Progenitor cell of endocrine pancreas (in vitro differentiated cells): ENCODE results near the gene SBK2. TPM values are rescaled to one million over a fixed set of nuclear protein-coding genes. Genes with fewer than 3 reads are reported as not detected.

Experiments used
- DNase-seq: peaks from one replicate; pipeline ENCODE4 v3.0.0; 2021; ENCODE audit warnings: low spot score; ENCODE audit not compliant: unreplicated experiment
- H3K27ac Mint-ChIP-seq: 2 replicates; pipeline ENCODE4 v1.8.0; 2021; ENCODE audit warnings: mild to moderate bottlenecking, moderate library complexity, mixed read lengths
- H3K27me3 Mint-ChIP-seq: 2 replicates; pipeline ENCODE4 v1.8.0; 2021; ENCODE audit warnings: mixed read lengths
- H3K36me3 Mint-ChIP-seq: 2 replicates; pipeline ENCODE4 v1.8.0; 2022; ENCODE audit warnings: mixed read lengths; ENCODE audit not compliant: insufficient read depth
- H3K4me1 Mint-ChIP-seq: 2 replicates; pipeline ENCODE4 v1.8.0; 2021; ENCODE audit warnings: low read depth, mixed read lengths
- H3K4me3 Mint-ChIP-seq: 2 replicates; pipeline ENCODE4 v1.8.0; 2021; ENCODE audit warnings: low read depth, mild to moderate bottlenecking, moderate library complexity, mixed read lengths
- H3K9me3 Mint-ChIP-seq: 2 replicates; pipeline ENCODE4 v1.8.0; 2021; ENCODE audit warnings: low read depth, mixed read lengths
- total RNA-seq: library from RNA; stranded (reverse); gene quantifications from 2 replicates; pipeline ENCODE4 v1.2.1, GENCODE V29; 2021
- TF ChIP-seq, protein P1 (sequence below): fragments of 200-600 bp; sonication (generic); IDR thresholded peaks from one replicate; pipeline ENCODE4 v1.5.0; 2021; ENCODE audit warnings: antibody characterized with exemption, mild to moderate bottlenecking; ENCODE audit not compliant: unreplicated experiment

SBK2 gene
- total RNA-seq, 1 donor from 2014 or later = 2.3 TPM

DNA sequence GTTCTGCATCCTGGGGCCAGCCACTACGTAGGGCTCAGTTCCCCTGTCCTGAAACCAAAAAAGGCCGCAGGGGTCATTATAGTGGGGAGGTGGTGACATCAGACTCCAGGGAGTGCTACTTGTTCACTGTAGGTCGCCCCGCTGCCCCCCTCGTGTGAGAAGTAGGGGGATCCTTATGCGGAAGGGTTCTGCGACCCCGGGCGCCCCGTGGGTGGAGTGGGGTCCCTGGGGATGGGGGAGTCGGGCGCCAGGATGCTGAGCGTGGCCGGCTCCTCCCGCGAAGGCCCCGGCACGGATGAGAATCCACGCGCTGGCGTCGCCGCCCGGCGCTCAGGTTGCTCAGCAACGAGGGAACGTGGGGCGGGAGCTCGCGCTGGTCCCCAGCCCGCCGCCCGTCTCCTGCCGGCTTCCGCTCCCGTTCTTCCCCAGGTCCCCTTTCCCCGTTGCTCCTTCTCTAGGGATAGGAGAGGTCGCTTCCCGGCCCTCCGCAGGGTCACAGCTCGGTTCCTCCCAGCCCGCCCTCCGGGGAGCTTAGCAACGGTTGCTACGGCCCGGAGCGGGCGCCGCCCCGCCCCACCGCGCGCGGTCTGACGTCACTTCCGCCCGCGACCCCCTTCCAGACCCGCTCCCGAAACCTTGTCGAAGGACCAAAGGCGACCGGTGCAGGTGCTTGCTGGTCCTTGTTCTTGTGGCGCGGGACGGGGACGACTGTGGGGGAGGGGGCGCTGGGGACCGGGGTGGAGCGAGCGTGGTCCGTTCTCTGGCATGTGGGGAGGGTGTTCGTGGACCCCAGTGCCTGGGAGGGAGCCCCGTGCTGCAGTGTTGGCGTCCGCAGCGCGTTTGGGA lies 52.1 kb downstream of the SBK2 start, which contains the start of gene NAT14:
TSS of gene NAT14 (plus strand) at position 596 of the 846 bp plus-strand sequence. CDS start 521 bp downstream, outside the sequence.
- H3K36me3 Mint-ChIP-seq = peaks cover 1% of the 10 kb centered on the region
- peak within 1 kb of the TSS; percentile 86 for H3K27ac Mint-ChIP-seq
- peak; percentile 76 for DNase-seq
- H3K4me3 Mint-ChIP-seq = peak within 1 kb of the TSS; percentile 85
- H3K27me3 Mint-ChIP-seq = no peaks in the 10 kb centered on the region
- H3K4me1 Mint-ChIP-seq = peaks cover 13% of the 10 kb centered on the region
- no peaks in the 10 kb centered on the region for H3K9me3 Mint-ChIP-seq
- TF ChIP-seq, protein P1, sequence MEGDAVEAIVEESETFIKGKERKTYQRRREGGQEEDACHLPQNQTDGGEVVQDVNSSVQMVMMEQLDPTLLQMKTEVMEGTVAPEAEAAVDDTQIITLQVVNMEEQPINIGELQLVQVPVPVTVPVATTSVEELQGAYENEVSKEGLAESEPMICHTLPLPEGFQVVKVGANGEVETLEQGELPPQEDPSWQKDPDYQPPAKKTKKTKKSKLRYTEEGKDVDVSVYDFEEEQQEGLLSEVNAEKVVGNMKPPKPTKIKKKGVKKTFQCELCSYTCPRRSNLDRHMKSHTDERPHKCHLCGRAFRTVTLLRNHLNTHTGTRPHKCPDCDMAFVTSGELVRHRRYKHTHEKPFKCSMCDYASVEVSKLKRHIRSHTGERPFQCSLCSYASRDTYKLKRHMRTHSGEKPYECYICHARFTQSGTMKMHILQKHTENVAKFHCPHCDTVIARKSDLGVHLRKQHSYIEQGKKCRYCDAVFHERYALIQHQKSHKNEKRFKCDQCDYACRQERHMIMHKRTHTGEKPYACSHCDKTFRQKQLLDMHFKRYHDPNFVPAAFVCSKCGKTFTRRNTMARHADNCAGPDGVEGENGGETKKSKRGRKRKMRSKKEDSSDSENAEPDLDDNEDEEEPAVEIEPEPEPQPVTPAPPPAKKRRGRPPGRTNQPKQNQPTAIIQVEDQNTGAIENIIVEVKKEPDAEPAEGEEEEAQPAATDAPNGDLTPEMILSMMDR = no peak

DNA sequence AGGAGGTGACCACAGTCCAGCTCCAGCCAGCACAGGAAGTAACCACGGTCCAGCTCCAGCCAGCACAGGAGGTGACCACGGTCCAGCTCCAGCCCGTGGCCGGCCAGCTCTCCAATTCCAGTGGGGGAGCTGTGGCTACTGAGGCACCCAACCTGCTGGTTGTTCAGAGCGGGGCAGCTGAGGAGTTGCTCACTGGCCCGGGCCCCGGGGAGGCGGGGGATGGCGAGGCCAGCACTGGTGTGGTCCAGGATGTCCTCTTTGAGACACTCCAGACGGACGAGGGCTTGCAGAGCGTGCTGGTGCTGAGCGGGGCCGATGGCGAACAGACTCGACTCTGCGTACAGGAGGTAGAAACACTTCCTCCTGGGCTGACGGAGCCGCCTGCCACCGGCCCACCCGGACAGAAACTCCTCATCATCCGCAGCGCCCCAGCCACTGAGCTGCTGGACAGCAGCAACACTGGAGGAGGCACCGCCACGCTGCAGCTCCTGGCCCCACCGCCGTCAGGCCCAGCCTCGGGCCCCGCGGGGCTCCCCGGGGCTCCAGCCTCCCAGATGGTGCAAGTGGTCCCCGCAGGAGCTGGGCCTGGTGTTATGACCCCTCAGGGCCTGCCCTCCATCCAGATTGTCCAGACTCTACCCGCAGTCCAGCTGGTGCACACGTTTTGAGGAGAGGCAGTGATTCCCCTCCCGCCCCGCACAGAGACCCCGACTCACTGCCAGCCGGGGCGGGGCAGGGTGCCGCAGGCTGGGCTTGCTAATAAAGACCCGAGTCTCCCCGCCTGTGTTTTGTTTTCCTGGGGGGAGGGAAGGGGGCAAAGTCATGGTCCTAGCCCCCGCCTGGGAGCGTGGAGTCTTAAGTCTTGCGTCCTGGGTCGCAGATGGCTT lies 53.0 kb downstream of the SBK2 start:
- H3K36me3 Mint-ChIP-seq = peaks cover 3% of the 10 kb centered on the region
- DNase-seq = no peak
- peaks cover 13% of the 10 kb centered on the region for H3K4me1 Mint-ChIP-seq
- no peak overlapping the region for H3K27ac Mint-ChIP-seq
- no peaks in the 10 kb centered on the region for H3K9me3 Mint-ChIP-seq
- TF ChIP-seq, protein P1 = no peak
- H3K27me3 Mint-ChIP-seq = no peaks in the 10 kb centered on the region
- peak overlapping the region; percentile 85 for H3K4me3 Mint-ChIP-seq

GRCh38 chr19:55482967-55483705 lies 53.8 kb downstream of the SBK2 start:
- TF ChIP-seq, protein P1 = no peak
- Mint-ChIP-seq H3K36me3 (peaks cover 6% of the 10 kb centered on the region), H3K27me3 (no peaks in the 10 kb centered on the region), H3K27ac (no peak overlapping the region), H3K4me3 (no peak overlapping the region), H3K4me1 (peaks cover 16% of the 10 kb centered on the region), H3K9me3 (no peaks in the 10 kb centered on the region)
- no peak for DNase-seq

GRCh38 chr19:55482156-55482961 lies 54.6 kb downstream of the SBK2 start:
- Mint-ChIP-seq H3K27me3 (no peaks in the 10 kb centered on the region), H3K4me1 (peaks cover 18% of the 10 kb centered on the region), H3K36me3 (peaks cover 6% of the 10 kb centered on the region), H3K27ac (no peak overlapping the region), H3K9me3 (no peaks in the 10 kb centered on the region), H3K4me3 (no peak overlapping the region)
- DNase-seq = no peak
- TF ChIP-seq, protein P1 = no peak
